Measurements from ENCODE around the gene TMF1. TPM values are rescaled to one million over a fixed set of nuclear protein-coding genes. Genes with fewer than 3 reads are reported as not detected.

The TMF1 gene
- total and polyA plus RNA-seq, 2 of the 8 experiments (the other 6 are each of a cell fraction or from before 2014, with no cell fraction given): 1.4 to 18.3 TPM

- WGBS, 2 experiments (ENCODE audit: extremely low coverage in 1 of 2, insufficient coverage in 1 of 2, insufficient read length in 1 of 2, insufficient replicate concordance in 2 of 2, low coverage in 1 of 2, low lambda C conversion rate in 2 of 2, missing lambda C conversion rate in 1 of 2): 89% methylated on average over 5 of the region's 5 CpGs; no CpG with 5 or more reads in 1 of the 2 experiments
- Histone ChIP-seq H3K79me2 (ENCODE audit: control insufficient read depth in 1 of 2, insufficient read depth in 2 of 2, low read length in 2 of 2) (no peaks in the 10 kb centered on the region), H3K9me3 (ENCODE audit: insufficient read depth in 2 of 2, low read depth in 1 of 2, low read length in 1 of 2) (no peaks in the 10 kb centered on the region), H3K4ac (replicated peaks; ENCODE audit: insufficient read length, low read depth, low read length) (no peak overlapping the region), H3K14ac (ENCODE audit: insufficient read length) (no peak overlapping the region), H2AFZ (ENCODE audit: low read length) (no peak overlapping the region), H3K18ac (ENCODE audit: extremely low read depth, low read length) (no peak overlapping the region), H3K23me2 (ENCODE audit: low read depth, low read length) (no peaks in the 10 kb centered on the region), H4K91ac (replicated peaks; ENCODE audit: insufficient read length, low read length) (no peak overlapping the region), H2BK5ac (ENCODE audit: low read depth, low read length) (no peak overlapping the region), H2BK15ac (ENCODE audit: low read length) (no peak overlapping the region), H3K36me3 (ENCODE audit: control insufficient read depth in 2 of 4, insufficient read depth in 4 of 4, low read length in 3 of 4) (peaks cover 0 to 19% (median 4%) of the 10 kb centered on the region in 4 experiments; a peak in 4 of 8 replicates), H3K4me2 (ENCODE audit: insufficient read depth in 1 of 2, low read depth in 2 of 2, low read length in 2 of 2) (no peak overlapping the region), H4K20me1 (replicated peaks in 1 of 2; ENCODE audit: control insufficient read depth in 1 of 2, insufficient read depth in 2 of 2, low read length in 2 of 2) (no peaks in the 10 kb centered on the region), H3K23ac (ENCODE audit: insufficient read length) (no peak overlapping the region), H3K27me3 (replicated peaks in 1 of 4; ENCODE audit: control insufficient read depth in 3 of 4, extremely low read depth in 1 of 4, insufficient read depth in 3 of 4, low read length in 3 of 4) (no peaks in the 10 kb centered on the region), H2BK20ac (ENCODE audit: low read length) (no peak overlapping the region), H3K56ac (replicated peaks; ENCODE audit: insufficient read length, low read depth, low read length) (no peak overlapping the region), H4K8ac (ENCODE audit: extremely low read depth, insufficient read depth, low read length) (no peak overlapping the region), H2BK120ac (replicated peaks; ENCODE audit: low read depth, low read length) (no peak overlapping the region), H3K4me1 (replicated peaks in 1 of 4; ENCODE audit: control insufficient read depth in 3 of 4, insufficient read depth in 4 of 4, low read length in 3 of 4) (peaks cover 3 to 12% (median 4%) of the 10 kb centered on the region in 4 experiments; a peak in 6 of 7 replicates), H2BK12ac (ENCODE audit: low read depth, low read length) (no peak overlapping the region), H3K9ac (replicated peaks in 1 of 4; ENCODE audit: extremely low read depth in 1 of 4, low read depth in 3 of 4, low read length in 3 of 4) (no peak overlapping the region), H3K27ac (ENCODE audit: low read depth, low read length) (no peak overlapping the region), H2AK5ac (ENCODE audit: low read depth, low read length) (no peak overlapping the region), H3K4me3 (ENCODE audit: extremely low read depth in 1 of 4, insufficient read depth in 2 of 4, low read depth in 3 of 4, low read length in 4 of 4) (no peak overlapping the region), H4K5ac (ENCODE audit: insufficient read length, low read depth, low read length) (no peak overlapping the region), H3K79me1 (ENCODE audit: low read depth, low read length) (no peaks in the 10 kb centered on the region)
- ChIA-PET CTCF (ENCODE audit: partially characterized antibody) (interaction anchor here (1.2 to 1.6 kb wide), 4 partner anchors 9 to 11 kb away, joined by 3 to 7 read pairs (median 4); no protein-coding TSS in a partner anchor), POLR2A (ENCODE audit: partially characterized antibody) (interaction anchor here (1.3 to 1.6 kb wide), 2 partner anchors 9 kb away, joined by 6 to 9 read pairs; partner anchors contain the start of gene EOGT)
- FAIRE-seq (no peak), DNase-seq (ENCODE audit: low read depth in 1 of 2, low spot score in 2 of 2) (no peak)
- TF ChIP-seq POU5F1 (IDR thresholded peaks at IDR 0.05; ENCODE audit: low read depth, low read length) (no peak), POLR2A (IDR thresholded peaks at IDR 0.05; ENCODE audit: control extremely low read depth in 1 of 2, low read depth in 2 of 2, low read length in 2 of 2) (no peak; a peak in 1 of 3 replicates), RBBP5 (IDR thresholded peaks at IDR 0.05; ENCODE audit: borderline replicate concordance, low read depth, low read length) (no peak), SIN3A (conservative IDR thresholded peaks at IDR 0.05 in 1 of 2, IDR thresholded peaks at IDR 0.05 in 1 of 2; ENCODE audit: low read depth in 1 of 2, low read length in 2 of 2) (no peak), TBP (IDR thresholded peaks at IDR 0.05; ENCODE audit: low read depth, low read length) (no peak), BRCA1 (IDR thresholded peaks at IDR 0.05; ENCODE audit: low read depth, low read length) (no peak), POLR2AphosphoS5 (IDR thresholded peaks at IDR 0.05; ENCODE audit: low read depth, low read length) (peak; percentile 56; the same call in 1 of the 2 replicates)
Observed at GRCh38 chr3:69005791-69006482, 46.2 kb downstream of the TMF1 start.

Data from H1 (cell line).